Small intestine (tissue), 7 donors: ENCODE data around the gene ELMOD3. TPM values are rescaled to one million over a fixed set of nuclear protein-coding genes. Genes with fewer than 3 reads are reported as not detected.
"Not testable (repeated sequence)": the region's sequence is repeated elsewhere in the genome, so short reads cannot be mapped to it uniquely, and the experiment has no call there.

ENCODE experiments used
- DNase-seq, 2 donors: peaks; one replicate each; pipeline versions ENCODE4 v3.0.0 to v3.0.0-alpha.2; 2013
- FAIRE-seq: peaks from 2 replicates; lab custom pipeline; 2012; peaks lifted over from hg19 to GRCh38; lab: Jason Lieb, UNC
- H3K27ac ChIP-seq, 3 donors: one replicate each; pipeline ENCODE4 v1.5.1; 2013; ENCODE audit warnings: low read length in 2 of 3, mild to moderate bottlenecking in 2 of 3, control low read depth in 1 of 3, inconsistent platforms in 1 of 3, low read depth in 1 of 3, moderate library complexity in 1 of 3
- H3K27me3 ChIP-seq, 3 donors: one replicate each; pipeline ENCODE4 v1.6.1; 2013; ENCODE audit warnings: low read length in 3 of 3, inconsistent platforms in 1 of 3; ENCODE audit not compliant: control insufficient read depth in 3 of 3, insufficient read depth in 3 of 3
- H3K36me3 ChIP-seq, 3 donors: one replicate each; pipeline ENCODE4 v1.6.1; 2013; ENCODE audit warnings: low read length in 3 of 3, inconsistent platforms in 1 of 3, low read depth in 1 of 3, mild to moderate bottlenecking in 1 of 3, moderate library complexity in 1 of 3; ENCODE audit not compliant: control insufficient read depth in 3 of 3, insufficient read depth in 2 of 3
- H3K4me1 ChIP-seq, 3 donors: one replicate each; pipeline ENCODE4 v1.6.1; 2013; ENCODE audit warnings: low read length in 2 of 3, inconsistent platforms in 1 of 3, low read depth in 1 of 3, mild to moderate bottlenecking in 1 of 3, moderate library complexity in 1 of 3; ENCODE audit not compliant: control insufficient read depth in 3 of 3, insufficient read depth in 2 of 3
- H3K4me3 ChIP-seq, 3 donors: one replicate each; pipeline ENCODE4 v1.5.1; 2013; ENCODE audit warnings: low read length in 3 of 3, control low read depth in 1 of 3, inconsistent platforms in 1 of 3, low read depth in 1 of 3, mild to moderate bottlenecking in 1 of 3, moderate library complexity in 1 of 3
- H3K9me3 ChIP-seq, 2 donors: one replicate each; pipeline ENCODE4 v1.6.1; 2013; ENCODE audit warnings: low read depth in 1 of 2, low read length in 1 of 2; ENCODE audit not compliant: control insufficient read depth in 2 of 2, insufficient read depth in 1 of 2
- WGBS, 3 donors: extraction: QIAGEN DNeasy Blood & Tissue Kit; methylation state at CpG; one replicate each; pipeline ENCODE4 v1.1.7; 2013; 5-methylcytosine and 5-hydroxymethylcytosine counted together
- polyA plus RNA-seq, 4 donors: library from polyadenylated mRNA; stranded (reverse) in 3 of 4; unstranded in 1 of 4; fragments of 200-250 nt in 3 of 4; fragments of 120-200 nt in 1 of 4; gene quantifications; one replicate each; pipeline versions ENCODE4 v1.2.1 to v1.2.3, GENCODE V29; 2013
- donor health status: healthy with polysubstance abuse.
- donor health status: control.
- donor health status: control.
- donor health status: Bipolar disorder and iron deficiency.
- donor health status: healthy.

ELMOD3 gene
- polyA plus RNA-seq, 4 donors = 16.1 to 36.9 (median 22.5) TPM

GRCh38 chr2:85439025-85439472 is 84.5 kb downstream of the ELMOD3 start:
- H3K27ac ChIP-seq = peak overlapping the region; percentile 41 to 97 (median 69)
- H3K36me3 ChIP-seq = no peaks in the 10 kb centered on the region
- no peaks in the 10 kb centered on the region for H3K9me3 ChIP-seq
- no peak for DNase-seq
- no peaks in the 10 kb centered on the region for H3K27me3 ChIP-seq
- WGBS, 3 donors = 38 to 72% (median 48%) methylated on average over 6 of the region's 6 CpGs
- no peak overlapping the region for H3K4me3 ChIP-seq
- no peak for FAIRE-seq
- peaks cover 2 to 41% (median 12%) of the 10 kb centered on the region in 3 donors for H3K4me1 ChIP-seq

- not testable (repeated sequence) for FAIRE-seq, H3K27me3 ChIP-seq, H3K9me3 ChIP-seq, DNase-seq, H3K27ac ChIP-seq, H3K36me3 ChIP-seq, H3K4me3 ChIP-seq
- peaks cover 2 to 38% (median 12%) of the 10 kb centered on the region in 3 donors for H3K4me1 ChIP-seq
- WGBS, 3 donors = 79 to 91% (median 85%) methylated on average over 9 of the region's 9 CpGs
Observed at GRCh38 chr2:85439569-85439968, 85.0 kb downstream of the ELMOD3 start.

- WGBS, 3 donors = 77 to 82% (median 81%) methylated on average over 7 of the region's 7 CpGs
- Histone ChIP-seq H3K4me3 (no peak overlapping the region), H3K27ac (no peak overlapping the region), H3K4me1 (peaks cover 2 to 37% (median 13%) of the 10 kb centered on the region in 3 donors), H3K27me3 (no peaks in the 10 kb centered on the region), H3K36me3 (no peaks in the 10 kb centered on the region), H3K9me3 (no peaks in the 10 kb centered on the region)
- FAIRE-seq (no peak), DNase-seq (no peak)
Observed at GRCh38 chr2:85439986-85440385, 85.4 kb downstream of the ELMOD3 start.

DNA sequence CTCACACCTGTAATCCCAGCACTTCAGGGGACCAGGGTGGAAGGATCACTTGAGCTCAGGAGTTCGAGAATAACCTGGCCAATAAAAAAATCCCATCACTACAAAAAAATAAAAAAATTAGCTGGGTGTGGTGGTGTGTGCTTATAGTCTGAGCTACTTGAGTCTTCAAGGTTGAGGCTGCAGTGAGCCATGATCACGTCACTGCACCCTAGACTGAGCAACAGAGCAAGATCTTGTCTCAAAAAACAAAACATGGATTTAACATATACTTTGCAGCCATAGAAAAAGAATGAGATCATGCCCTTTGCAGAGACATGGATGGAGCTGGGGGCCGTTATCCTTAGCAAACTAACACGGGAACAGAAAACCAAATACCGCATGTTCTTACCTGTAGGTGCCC is 86.2 kb downstream of the ELMOD3 start:
- H3K4me1 ChIP-seq = peaks cover 2 to 31% (median 16%) of the 10 kb centered on the region in 3 donors
- no peaks in the 10 kb centered on the region for H3K9me3 ChIP-seq
- no peaks in the 10 kb centered on the region for H3K27me3 ChIP-seq
- no peaks in the 10 kb centered on the region for H3K36me3 ChIP-seq
- no peak overlapping the region for H3K4me3 ChIP-seq
- FAIRE-seq (no peak), DNase-seq (no peak)
- no peak overlapping the region for H3K27ac ChIP-seq
- WGBS, 3 donors = 89 to 94% (median 92%) methylated on average over 5 of the region's 5 CpGs

Other genes with a start within 250 kb of the ELMOD3 start
- 10 to 100 TPM in 1 of 4 donors, 1 to 10 TPM in 2, under 1 TPM in 1; 0.45 to 18.5 (median 3.2) TPM for gene TCF7L1, start 221.4 kb upstream of the ELMOD3 start, polyA plus RNA-seq
- gene TGOLN2, start 26.8 kb upstream of the ELMOD3 start, polyA plus RNA-seq = 100 to 1,000 TPM in 1 of 4 donors, 10 to 100 TPM in 3; 18.6 to 160 (median 43.2) TPM
- gene RETSAT, start 241 bp upstream of the ELMOD3 start, polyA plus RNA-seq = 100 to 1,000 TPM in 2 of 4 donors, 10 to 100 TPM in 2; 66.9 to 147 (median 120) TPM
- gene CAPG, start 55.6 kb downstream of the ELMOD3 start, polyA plus RNA-seq = 100 to 1,000 TPM in 1 of 4 donors, 10 to 100 TPM in 3; 35.8 to 130 (median 62.4) TPM
- gene SH2D6, start 63.9 kb downstream of the ELMOD3 start, polyA plus RNA-seq = 100 to 1,000 TPM in 1 of 4 donors, 10 to 100 TPM in 2, 1 to 10 TPM in 1; 2.8 to 122 (median 23.8) TPM
- gene MAT2A, start 184.4 kb downstream of the ELMOD3 start, polyA plus RNA-seq = 100 to 1,000 TPM in 1 of 4 donors, 10 to 100 TPM in 3; 81.2 to 273 (median 96.6) TPM
- gene GGCX, start 206.7 kb downstream of the ELMOD3 start, polyA plus RNA-seq = 10 to 100 TPM in 2 of 4 donors, 1 to 10 TPM in 2; 9.2 to 24.8 (median 16.5) TPM
- 1,000 to 10,000 TPM in 1 of 4 donors, 100 to 1,000 TPM in 3; 183 to 1,108 (median 619) TPM for gene VAMP8, start 222.8 kb downstream of the ELMOD3 start, polyA plus RNA-seq
- 100 to 1,000 TPM in 1 of 4 donors, 10 to 100 TPM in 3; 12.8 to 110 (median 86.4) TPM for gene VAMP5, start 229.7 kb downstream of the ELMOD3 start, polyA plus RNA-seq
- 100 to 1,000 TPM; 131 to 234 (median 180) TPM for gene RNF181, start 241.0 kb downstream of the ELMOD3 start, polyA plus RNA-seq
- gene TMEM150A, start 247.9 kb downstream of the ELMOD3 start, polyA plus RNA-seq = 10 to 100 TPM; 12.5 to 40.0 (median 31.0) TPM